HG03045 (cell line): ENCODE data around the gene MAIP1.
"Not testable (repeated sequence)": the region's sequence is repeated elsewhere in the genome, so short reads cannot be mapped to it uniquely, and the experiment has no call there.

ENCODE experiments used
- ATAC-seq: cut with Tn5 transposase; IDR thresholded peaks from one replicate; pipeline ENCODE4 v1.9.1; 2021; ENCODE audit warnings: mild to moderate bottlenecking, moderate library complexity; ENCODE audit not compliant: unreplicated experiment

The MAIP1 gene, protein sequence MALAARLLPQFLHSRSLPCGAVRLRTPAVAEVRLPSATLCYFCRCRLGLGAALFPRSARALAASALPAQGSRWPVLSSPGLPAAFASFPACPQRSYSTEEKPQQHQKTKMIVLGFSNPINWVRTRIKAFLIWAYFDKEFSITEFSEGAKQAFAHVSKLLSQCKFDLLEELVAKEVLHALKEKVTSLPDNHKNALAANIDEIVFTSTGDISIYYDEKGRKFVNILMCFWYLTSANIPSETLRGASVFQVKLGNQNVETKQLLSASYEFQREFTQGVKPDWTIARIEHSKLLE

DNA sequence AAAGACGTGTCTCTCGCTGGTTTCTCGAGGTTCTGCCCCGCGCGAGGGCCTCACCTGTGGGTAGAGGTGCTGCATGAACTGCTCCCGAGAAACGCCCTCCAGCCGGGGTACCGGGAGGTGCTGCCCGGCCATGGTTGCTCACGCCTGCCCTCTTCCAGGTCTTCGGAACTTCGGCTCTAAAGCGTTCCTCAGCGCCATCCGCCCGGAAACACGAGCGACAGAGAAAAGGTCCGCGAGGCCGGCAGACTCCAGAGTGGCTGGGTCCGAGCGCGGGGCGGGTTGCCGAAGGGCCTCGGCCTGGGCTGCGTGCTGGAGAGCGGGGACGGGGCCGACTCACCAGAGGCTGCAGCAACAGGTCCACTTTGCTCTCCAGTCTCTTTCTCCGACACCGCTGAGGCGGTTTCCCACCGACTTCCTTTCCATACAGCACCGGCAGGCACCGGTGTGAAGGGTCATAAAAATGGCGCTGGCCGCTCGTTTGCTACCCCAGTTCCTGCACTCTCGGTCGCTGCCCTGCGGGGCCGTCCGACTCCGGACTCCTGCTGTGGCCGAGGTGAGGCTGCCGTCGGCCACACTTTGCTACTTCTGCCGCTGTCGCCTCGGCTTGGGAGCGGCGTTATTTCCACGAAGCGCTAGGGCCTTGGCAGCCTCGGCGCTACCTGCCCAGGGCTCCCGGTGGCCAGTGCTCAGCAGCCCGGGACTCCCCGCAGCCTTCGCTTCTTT lies at the start of gene MAIP1, which contains the start of gene TYW5:
MAIP1 (plus strand) TSS at position 244 of the 723 bp plus-strand sequence; CDS start at position 461, 217 bp downstream.
TYW5 (minus strand) TSS at position 153 of the 723 bp plus-strand sequence; CDS start at position 132, 21 bp downstream.
- ATAC-seq, result peak; percentile 89

DNA sequence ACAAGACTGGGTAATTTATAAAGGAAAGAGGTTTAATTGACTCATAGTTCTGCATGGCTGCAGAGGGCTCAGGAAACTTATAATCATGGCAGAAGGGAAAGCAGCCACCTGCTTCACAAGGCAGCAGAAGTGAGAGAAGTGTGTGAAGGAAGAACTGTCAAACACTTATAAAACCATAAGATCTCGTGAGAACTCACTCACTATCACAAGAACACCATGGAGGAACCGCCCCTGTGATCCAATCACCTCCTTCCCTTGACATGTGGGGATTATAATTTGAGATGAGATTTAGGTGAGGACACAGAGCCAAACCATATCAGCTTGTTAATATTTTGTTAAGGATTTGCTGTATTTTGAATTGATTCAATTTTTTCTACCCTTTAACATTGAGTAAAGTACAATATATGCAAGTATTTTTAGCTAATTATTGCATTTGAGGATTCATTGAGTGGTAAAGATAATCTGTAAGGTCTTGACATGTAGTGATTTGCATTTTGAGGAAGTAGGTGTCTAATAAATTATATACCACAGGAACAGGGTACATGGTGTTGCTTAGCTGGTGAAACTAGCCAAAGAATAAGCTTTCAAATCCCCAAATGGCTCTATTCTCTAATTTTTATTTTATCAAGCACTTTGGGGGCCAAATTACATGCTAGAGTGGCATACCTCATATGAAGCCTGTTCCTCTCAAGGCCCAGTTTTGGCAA lies 48.2 kb upstream of the MAIP1 start:
- no peak for ATAC-seq

DNA sequence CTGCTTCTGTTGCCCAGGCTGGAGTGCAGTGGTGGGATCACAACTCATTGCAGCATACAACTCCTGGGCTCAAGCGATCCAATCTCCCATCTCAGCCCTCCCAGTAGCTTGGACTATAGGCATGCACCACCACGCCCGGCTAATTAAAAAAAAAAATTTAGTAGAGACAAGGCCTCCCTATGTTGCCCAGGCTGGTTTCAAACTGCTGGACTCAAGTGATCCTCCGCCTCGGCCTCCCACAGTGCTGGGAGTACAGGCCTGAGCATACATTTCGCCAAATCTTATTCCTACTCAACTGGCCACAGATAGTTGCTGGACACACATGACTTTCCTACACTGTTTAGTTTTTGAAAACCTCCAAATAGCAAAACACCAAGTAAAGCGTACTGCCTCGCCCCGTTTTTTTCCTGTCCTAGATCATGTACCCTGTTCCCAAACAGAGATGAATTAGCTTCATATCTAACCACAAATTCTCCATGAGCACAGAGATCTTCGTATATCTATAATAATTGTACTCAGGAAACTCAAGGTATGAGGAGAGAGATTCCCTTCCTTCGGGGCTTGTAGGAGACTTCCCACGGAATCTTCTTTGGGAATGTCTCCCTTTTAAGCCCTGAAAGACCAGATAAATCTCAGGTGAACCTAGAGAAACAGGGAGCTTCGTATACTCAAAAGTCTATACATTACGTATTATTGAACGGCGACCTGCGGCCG lies 44.9 kb upstream of the MAIP1 start:
- ATAC-seq, result no peak

DNA sequence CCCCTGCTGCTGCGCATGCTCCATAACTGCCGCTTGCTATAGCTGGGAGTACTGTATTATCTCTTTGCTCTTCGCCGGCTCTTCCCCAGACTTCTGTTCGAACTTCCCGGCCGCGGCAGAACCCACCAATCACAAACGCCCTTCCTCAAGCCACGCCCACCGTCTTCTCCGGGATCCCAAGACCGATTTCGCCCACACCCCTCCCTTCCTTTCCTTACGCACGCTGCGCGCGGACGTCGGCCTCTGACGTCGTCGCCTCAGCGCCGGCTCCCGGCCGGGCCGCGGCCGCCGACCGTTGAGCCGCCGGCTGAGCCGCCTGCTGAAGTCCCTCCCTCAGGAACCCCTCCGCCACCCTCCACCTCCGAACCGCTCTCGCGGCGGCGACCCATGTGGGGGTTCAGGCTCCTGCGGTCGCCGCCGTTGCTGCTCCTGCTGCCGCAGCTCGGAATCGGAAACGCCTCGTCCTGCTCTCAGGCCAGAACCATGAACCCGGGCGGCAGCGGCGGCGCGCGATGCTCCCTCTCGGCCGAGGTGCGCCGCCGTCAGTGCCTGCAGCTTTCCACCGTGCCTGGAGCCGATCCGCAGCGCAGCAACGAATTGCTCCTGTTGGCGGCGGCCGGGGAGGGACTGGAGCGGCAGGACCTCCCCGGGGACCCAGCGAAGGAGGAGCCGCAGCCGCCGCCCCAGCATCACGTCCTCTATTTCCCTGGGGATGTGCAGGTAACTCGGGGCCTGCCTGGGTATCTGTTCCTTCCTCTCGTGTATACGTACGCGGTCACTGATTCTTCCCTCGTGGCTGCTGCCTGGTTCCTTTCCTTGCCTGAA lies 44.1 kb upstream of the MAIP1 start, which contains the start of gene C2orf69:
C2orf69 (plus strand) TSS at position 242 of the 825 bp plus-strand sequence; CDS start at position 388, 146 bp downstream.
- peak; percentile 95 for ATAC-seq

DNA sequence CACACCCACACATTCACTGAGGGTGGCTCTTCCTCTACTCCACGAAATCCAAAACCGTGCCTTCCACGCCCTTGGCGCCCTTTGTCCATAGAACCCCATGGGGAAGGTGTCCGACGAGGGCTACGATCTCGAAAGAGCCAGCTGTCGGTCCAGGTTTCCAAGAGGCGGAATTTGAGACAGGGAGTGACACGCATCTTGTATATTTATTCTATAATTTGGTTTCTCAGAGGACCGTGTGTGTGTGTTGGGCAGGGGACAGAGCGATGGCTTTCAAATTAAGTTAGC lies 43.6 kb upstream of the MAIP1 start:
- no peak for ATAC-seq

DNA sequence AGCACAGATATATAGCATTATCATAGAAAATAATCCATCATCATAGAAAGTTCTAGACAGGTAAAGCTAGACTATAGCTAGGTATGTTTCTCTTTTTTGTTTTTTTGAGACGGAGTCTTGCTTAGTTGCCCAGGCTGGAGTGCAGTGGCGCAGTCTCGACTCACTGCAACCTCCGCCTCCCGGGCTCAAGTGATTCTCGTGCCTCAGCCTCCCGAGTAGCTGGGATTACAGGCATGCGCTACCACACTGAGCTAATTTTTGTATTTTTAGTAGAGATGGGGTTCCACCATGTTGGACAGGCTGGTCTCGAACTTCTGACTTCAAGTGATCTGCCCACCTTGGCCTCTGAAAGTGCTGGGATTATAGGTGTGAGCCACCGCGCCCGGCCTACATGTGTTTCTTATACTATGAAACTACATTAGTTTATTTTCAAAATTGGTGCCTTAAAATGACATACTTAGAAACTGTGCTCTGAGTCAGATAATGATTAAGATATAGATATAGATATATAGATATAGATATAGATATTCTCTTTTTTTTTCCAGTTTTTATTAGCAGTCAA lies 42.7 kb upstream of the MAIP1 start:
- ATAC-seq, result not testable (repeated sequence)

DNA sequence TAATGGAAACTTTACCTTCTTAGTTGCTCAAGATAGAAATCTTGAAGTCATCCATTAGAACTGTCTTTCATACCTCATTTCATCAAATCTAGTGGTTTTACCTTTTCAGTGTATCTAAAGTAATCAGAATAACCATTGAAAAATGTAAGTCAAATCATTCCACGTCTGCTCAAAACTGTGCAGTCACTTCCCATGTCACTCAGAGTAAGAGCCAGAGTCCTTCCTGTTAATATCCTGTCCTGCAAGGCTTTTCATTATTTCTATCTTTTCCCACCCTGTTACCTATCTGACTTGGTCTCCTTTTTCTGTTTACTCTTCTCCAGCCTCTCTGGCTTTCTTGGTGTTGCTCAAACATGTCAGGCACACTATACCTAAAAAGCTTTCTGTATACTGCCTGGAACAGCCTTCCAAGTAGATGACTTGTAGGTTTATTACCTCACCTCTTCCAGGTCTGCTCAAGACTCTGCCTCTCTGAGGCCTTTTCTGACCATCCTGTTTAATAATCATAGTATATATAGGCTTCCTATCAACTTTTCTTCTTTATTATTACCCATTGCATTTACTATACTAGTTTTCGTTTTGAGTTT lies 40.9 kb upstream of the MAIP1 start:
- no peak for ATAC-seq

DNA sequence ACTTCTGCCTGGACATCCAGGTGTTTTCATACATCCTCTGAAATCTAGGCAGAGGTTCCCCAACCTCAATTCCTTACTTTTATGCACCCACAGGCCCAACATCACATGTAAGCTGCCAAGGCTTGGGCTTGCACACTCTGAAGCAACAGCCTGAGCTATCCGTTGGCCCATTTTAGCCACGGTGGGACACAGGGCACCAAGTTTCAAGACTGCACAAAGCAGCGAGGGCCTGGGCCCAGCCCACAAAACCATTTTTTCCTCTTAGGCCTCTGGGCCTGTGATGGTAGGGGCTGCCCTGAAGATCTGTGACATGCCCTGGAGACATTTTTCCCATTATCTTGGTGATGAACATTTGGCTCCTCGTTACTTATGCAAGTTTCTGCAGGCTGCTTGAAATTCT lies 38.4 kb upstream of the MAIP1 start:
- no peak for ATAC-seq

DNA sequence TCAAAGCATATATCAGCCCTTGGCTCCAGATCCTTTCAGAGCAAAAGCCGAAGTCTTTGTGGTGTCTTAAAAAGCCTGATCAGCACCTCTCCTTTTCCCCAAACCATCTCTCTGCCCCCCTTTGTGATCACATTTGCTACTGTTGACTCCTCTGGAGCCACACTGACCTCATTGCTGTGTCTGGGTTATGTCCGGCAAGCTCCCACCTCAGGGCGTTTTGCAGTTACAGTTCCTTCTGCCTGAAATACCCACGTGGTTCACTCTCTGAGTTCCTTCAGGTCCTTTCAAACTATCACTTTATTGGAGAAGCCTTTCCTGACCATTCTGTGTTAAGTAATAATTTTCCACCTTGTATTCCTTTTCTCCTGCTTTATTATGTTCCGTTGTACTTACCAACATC lies 32.5 kb upstream of the MAIP1 start:
- ATAC-seq, result no peak

DNA sequence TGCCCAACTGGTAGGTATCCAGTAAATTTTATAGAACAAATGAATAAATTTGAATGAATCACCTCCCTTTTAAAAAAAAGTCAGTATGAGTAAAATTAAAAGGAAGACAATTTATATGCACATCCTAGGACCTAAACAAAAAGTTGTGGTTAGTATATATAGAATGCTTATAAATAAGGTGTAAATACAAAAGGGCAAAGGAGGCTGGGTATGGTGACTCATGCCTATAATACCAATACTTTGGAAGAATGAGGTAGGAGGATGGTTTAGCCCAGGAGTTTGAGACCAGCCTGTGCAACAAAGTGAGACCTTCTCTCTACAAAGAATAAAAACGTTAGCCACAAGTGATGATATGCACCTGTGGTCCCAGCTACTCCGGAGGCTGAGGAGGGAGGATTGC lies 31.5 kb upstream of the MAIP1 start:
- ATAC-seq, result no peak

DNA sequence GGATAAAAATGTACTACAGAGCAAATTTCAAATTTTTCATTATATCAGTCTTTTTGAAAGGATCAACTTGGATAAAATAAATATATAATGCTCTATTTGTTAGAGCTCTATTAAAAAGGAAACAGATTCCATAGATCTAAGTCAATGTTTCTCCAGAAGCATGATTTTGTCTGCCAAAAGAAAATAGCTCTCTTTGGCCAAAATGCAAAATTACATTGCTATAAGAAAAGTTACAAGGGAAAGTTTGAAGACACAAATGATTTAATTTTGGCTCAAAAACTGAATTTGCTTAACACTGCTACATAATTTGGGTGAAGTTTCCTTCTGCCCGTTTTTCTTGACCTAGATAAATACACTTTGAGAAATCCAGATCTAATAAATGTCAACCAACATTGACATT lies 28.6 kb upstream of the MAIP1 start:
- ATAC-seq, result no peak

DNA sequence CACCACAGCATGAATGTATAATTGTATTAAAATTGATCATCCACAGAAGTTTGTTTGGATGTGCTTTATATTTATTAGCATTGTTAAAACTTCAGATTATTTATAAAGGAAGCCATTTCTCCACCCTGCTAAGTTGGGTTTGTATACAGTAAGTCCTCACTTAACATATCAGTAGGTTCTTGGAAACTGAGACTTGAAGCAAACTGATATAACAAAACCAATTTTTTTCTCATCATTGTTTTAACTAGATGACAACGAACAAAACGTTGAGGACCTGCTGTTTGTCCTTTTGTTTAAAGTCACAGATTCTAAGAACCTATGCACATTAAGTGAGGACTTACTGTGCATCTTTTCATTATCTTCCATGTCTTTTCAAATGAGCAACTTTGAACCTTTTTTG lies 27.2 kb upstream of the MAIP1 start:
- ATAC-seq, result no peak

DNA sequence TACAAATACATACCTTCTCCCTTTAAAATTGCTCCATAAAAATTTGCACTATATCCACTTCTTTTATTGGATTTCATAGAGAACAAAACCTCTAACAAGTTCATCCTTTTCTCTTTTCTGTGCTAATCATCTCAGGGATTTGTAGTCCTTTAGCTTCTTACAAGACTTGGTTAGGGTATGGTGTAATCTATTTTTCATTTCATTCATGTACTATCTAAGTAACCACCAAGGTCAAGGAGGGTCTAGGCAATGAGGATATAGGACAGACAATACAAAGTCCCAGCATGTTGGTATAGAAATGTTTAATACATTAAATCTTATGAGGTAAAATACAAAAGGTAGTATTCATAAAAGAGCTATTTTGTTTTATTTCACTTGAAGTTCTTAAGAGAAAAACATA lies 26.8 kb upstream of the MAIP1 start:
- ATAC-seq, result no peak

DNA sequence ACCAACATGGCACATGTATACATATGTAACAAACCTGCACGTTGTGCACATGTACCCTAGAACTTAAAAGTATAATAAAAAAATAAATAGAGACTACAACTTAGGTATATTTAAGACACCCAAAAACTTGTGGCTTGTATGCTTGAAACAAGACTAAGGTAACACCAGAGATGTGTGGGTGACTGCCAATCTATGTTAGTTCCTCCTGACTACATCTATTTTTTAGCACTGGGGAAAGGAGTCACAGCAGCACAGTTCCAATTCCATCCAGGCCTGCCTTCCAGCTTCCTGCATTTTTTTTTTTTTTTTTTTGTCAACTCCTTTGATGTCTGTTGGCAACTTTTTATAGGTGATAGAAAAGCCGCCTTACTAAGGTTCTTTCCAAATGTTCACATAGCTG lies 26.1 kb upstream of the MAIP1 start:
- ATAC-seq, result no peak

DNA sequence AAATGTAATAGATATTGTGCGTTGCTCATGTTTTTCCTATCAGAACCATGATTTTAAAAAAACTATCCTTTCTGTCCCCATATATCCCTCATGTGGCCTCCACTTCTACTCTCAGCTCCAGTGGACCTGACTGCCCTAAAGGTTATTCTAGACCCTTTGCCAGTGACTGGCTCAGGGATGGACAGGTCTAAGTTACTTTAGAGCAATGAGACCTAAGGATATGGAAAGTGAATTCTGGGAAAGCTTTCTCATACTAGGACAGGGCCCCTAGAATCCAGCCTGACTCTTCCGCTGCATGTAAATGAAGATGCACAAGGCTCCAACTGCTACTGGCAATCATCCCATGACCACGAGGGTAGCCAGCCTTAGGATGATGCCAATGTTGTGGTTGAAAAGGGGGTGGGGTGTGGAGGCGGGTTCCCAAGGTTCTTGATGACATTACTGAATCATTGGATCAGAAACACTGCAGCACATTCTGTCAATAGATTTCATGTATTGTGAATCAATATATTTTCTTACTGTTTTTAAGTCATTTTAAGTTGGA lies 23.0 kb upstream of the MAIP1 start:
- ATAC-seq, result no peak

DNA sequence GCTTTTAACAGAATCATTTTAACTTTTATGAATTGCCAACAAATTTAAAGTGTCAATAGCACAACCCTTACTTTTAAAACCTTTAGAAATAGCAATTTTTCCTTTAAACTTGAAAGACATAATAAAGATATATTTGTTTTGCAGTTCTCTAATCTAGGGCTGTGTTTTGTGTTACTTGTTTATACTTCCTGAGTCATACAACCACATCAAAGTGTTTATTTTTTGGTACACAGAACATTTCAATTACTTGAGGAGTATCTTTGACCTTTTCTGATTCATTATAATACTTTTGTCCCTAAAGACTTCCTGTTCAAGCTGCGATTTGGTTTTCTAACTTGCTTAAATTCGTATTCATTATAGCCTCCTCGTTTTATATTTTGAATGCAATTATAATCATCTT lies 21.9 kb upstream of the MAIP1 start:
- no peak for ATAC-seq

DNA sequence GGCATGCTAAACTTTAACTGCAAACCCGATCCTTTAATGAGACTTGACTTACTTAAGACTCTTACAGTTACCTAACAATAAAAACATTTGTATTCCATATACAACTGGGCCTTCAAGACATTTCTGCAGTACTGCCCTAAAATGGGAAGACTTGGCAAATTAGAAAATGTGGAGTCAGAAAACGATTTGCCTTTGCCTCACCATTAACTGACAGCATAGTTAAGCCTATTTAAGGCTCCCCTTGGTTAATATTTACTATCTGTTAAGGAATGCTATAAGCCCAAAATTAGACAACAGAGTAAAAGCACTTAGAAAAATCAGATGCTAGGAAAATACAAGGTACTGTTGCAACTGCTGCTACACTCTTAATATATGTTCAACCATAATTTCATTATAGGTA lies 18.8 kb upstream of the MAIP1 start:
- ATAC-seq, result no peak

DNA sequence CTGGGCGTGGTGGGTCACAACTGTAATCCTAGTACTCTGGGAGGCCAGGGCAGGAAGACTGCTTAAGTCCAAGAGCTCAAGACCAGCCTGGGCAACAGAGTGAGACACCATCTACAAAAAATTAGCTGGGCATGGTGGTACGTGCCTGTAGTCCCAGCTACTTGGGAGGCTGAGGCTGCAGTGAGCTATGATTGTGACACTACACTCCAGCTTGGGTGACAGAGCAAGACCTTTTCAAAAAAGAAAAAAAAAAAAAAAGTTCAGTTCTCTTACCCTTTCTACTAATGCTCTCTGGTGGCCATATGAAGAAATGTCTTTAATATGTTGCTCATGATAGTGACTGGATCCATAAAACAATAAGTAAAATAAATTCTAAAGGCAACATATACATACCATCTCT lies 15.0 kb upstream of the MAIP1 start:
- ATAC-seq, result no peak

DNA sequence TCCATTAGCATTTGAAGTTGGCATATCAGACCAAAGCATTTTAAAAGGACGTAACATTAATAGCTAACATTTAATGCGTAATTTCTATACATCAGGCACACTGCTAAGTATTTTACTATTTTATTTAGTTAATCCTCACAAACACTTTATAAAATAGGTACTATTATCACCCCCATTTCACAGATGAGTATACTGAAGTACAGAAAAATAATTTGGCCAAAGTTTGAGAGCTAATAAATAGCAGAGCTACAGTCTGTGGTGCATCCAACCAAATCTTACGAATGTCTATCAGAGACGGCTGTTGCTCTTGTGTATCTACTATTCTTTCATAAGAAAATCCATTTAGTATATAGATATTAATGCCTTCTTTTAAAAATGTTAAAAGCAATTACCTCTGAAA lies 12.0 kb upstream of the MAIP1 start:
- ATAC-seq, result no peak
